Ascending aorta (tissue), 2 donors: ENCODE measurements around the gene MATN4. TPM values are rescaled to one million over a fixed set of nuclear protein-coding genes. Genes with fewer than 3 reads are reported as not detected.
A peak's percentile ranks its signal among the peaks of the same experiment; 100 is the strongest.

Experiments used
- DNase-seq, 2 donors: peaks; one replicate each; pipeline ENCODE4 v3.0.0-alpha.2; 2019; ENCODE audit warnings: low spot score in 2 of 2
- H3K27ac ChIP-seq, 2 donors: fragments of 200-600 bp; sonication (generic); one replicate each; pipeline ENCODE4 v1.5.1; 2016 to 2017; ENCODE audit warnings: mild to moderate bottlenecking in 1 of 2
- H3K27me3 ChIP-seq: fragments of 200-600 bp; sonication (generic); one replicate; pipeline ENCODE4 v1.5.1; 2017
- H3K36me3 ChIP-seq, 2 donors: fragments of 200-600 bp; sonication (generic); one replicate each; pipeline ENCODE4 v1.5.1; 2016
- H3K4me1 ChIP-seq, 2 donors: fragments of 200-600 bp; sonication (generic); one replicate each; pipeline ENCODE4 v1.5.1; 2016 to 2017; ENCODE audit warnings: mild to moderate bottlenecking in 1 of 2
- H3K4me3 ChIP-seq, 2 donors: fragments of 200-600 bp; sonication (generic); one replicate each; pipeline ENCODE4 v1.5.1; 2016 to 2017; ENCODE audit warnings: mild to moderate bottlenecking in 1 of 2
- H3K9me3 ChIP-seq, 2 donors: fragments of 200-600 bp; sonication (generic); one replicate each; pipeline ENCODE4 v1.5.1; 2016
- CTCF ChIP-seq, 3 experiments: fragments of 200-600 bp in 2 of 3; fragments of 450-650 bp in 1 of 3; sonication (generic) in 2 of 3; IDR thresholded peaks; one replicate each; pipeline ENCODE4 v1.5.1; 2016 to 2019; ENCODE audit warnings: antibody characterized with exemption in 3 of 3, mild to moderate bottlenecking in 1 of 3, moderate library complexity in 1 of 3
- intact Hi-C: fragments of 100-400 bp; cut with DNase I; formaldehyde crosslinking; loops from one replicate; pipeline ENCODE4 v1.15.1; 2023
- total RNA-seq: library from RNA; depleted of rRNA; stranded (reverse); fragments of >200 nt; gene quantifications from one replicate; pipeline ENCODE4 v1.1.0, GENCODE V29; 2016

The MATN4 gene
- total RNA-seq, 1 donor from 2014 or later = 0.21 TPM

DNA sequence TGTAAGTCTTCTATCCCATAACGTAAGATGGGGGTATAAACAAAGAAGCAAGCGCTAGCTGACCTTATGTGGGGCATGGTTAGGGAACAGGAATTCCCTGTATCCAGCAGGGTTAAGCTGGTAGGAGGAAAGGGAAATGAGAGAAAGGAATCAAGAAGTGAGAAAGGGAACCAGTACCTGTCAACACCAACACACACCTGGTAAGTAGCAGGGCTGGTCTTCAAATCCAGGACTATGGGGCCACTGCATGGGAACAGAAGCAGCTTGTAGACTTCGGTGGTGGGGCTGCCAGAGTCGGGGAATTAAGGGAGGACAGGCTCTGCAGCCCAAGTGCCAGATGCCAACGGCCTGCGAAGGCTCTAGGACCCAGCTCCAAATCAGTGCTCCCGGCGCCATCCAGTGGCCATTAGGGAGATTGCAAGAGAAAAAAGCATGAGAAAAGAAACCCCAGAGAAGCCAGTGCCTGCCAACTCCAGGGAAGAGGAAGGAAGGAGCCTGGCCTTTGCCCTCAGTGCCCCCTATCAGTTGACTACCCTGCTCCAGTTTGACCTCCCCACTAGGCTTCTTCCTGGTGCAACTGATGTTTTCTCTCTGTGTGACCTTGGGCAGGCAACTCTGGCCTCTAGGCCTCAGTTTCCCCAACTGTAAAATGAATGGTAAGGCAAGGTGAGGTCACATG, 17.3 kb downstream of the MATN4 start:
- Histone ChIP-seq H3K27me3 (no peaks in the 10 kb centered on the region), H3K36me3 (no peaks in the 10 kb centered on the region), H3K27ac (no peak overlapping the region), H3K4me3 (no peak overlapping the region), H3K4me1 (peaks cover 0 to 4% of the 10 kb centered on the region in 2 donors), H3K9me3 (no peaks in the 10 kb centered on the region)
- peak; percentile 24 to 89 for DNase-seq
- intact Hi-C loops = loop anchor here (2.0 kb wide), 1 partner anchor 246 kb away; no protein-coding TSS in a partner anchor
- TF ChIP-seq CTCF (IDR thresholded peaks at IDR 0.05) = peak; percentile 49 to 74 (median 71)

GRCh38 chr20:45289942-45290676, 18.0 kb downstream of the MATN4 start:
- no peak overlapping the region for H3K27ac ChIP-seq
- no peaks in the 10 kb centered on the region for H3K27me3 ChIP-seq
- no peak for DNase-seq
- intact Hi-C loops = loop anchor here (2.0 kb wide), 1 partner anchor 245 kb away; no protein-coding TSS in a partner anchor
- TF ChIP-seq CTCF (IDR thresholded peaks at IDR 0.05) = no peak
- no peaks in the 10 kb centered on the region for H3K36me3 ChIP-seq
- no peaks in the 10 kb centered on the region for H3K9me3 ChIP-seq
- H3K4me1 ChIP-seq = peaks cover 0 to 4% of the 10 kb centered on the region in 2 donors
- no peak overlapping the region for H3K4me3 ChIP-seq

DNA sequence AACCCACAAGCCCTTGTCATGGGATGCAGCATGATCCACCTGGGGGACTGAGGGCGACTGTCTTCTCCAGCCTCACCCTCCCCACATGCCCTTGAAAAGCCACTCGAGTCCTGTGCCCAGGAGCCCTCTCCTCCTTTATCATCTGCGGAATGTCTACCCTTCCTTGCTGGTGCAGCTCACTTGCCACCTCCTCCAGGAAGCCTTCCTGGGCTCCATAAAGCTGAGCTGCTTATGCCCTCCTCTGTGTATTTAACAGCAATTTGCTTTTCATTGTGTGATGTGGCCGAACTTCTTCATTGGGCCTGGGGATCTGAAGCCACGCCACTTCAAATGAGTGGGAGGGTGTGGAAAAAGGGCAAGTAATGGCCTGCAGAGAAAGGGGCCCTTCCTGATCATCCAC, 19.2 kb downstream of the MATN4 start:
- peaks cover 0 to 4% of the 10 kb centered on the region in 2 donors for H3K4me1 ChIP-seq
- no peak overlapping the region for H3K27ac ChIP-seq
- no peak for DNase-seq
- H3K4me3 ChIP-seq = no peak overlapping the region
- TF ChIP-seq CTCF (IDR thresholded peaks at IDR 0.05) = no peak
- no peaks in the 10 kb centered on the region for H3K36me3 ChIP-seq
- H3K9me3 ChIP-seq = no peaks in the 10 kb centered on the region
- H3K27me3 ChIP-seq = no peaks in the 10 kb centered on the region
- intact Hi-C loops = no loop called here

- no peak for DNase-seq
- H3K9me3 ChIP-seq = no peaks in the 10 kb centered on the region
- H3K4me1 ChIP-seq = peaks cover 0 to 4% of the 10 kb centered on the region in 2 donors
- H3K4me3 ChIP-seq = no peak overlapping the region
- no peak for TF ChIP-seq CTCF (IDR thresholded peaks at IDR 0.05)
- no peak overlapping the region for H3K27ac ChIP-seq
- no peaks in the 10 kb centered on the region for H3K27me3 ChIP-seq
- H3K36me3 ChIP-seq = no peaks in the 10 kb centered on the region
- intact Hi-C loops = no loop called here
These were observed 19.7 kb downstream of the MATN4 start for GRCh38 chr20:45288376-45288775.

GRCh38 chr20:45283551-45284057, 24.5 kb downstream of the MATN4 start:
- intact Hi-C loops = no loop called here
- no peaks in the 10 kb centered on the region for H3K4me1 ChIP-seq
- H3K36me3 ChIP-seq = no peaks in the 10 kb centered on the region
- H3K9me3 ChIP-seq = no peaks in the 10 kb centered on the region
- TF ChIP-seq CTCF (IDR thresholded peaks at IDR 0.05) = no peak
- H3K27me3 ChIP-seq = no peaks in the 10 kb centered on the region
- no peak for DNase-seq
- no peak overlapping the region for H3K27ac ChIP-seq
- H3K4me3 ChIP-seq = no peak overlapping the region
